ELR (cell line): ENCODE results near the gene NRCAM.
A peak's percentile ranks its signal among the peaks of the same experiment; 100 is the strongest.
"Not testable (repeated sequence)": the region's sequence is repeated elsewhere in the genome, so short reads cannot be mapped to it uniquely, and the experiment has no call there.

ENCODE experiments used
- DNase-seq: peaks from one replicate; pipeline ENCODE4 v3.0.0-alpha.2; 2015; ENCODE audit warnings: low read depth

Gene NRCAM

GRCh38 chr7:108455998-108456677, at the start of gene NRCAM:
Gene NRCAM, minus strand, starts transcription at chr7:108456436. Its CDS starts 216,372 bp downstream, at chr7:108240064.
- peak; percentile 42 for DNase-seq

- not testable (repeated sequence) for DNase-seq
Measured at GRCh38 chr7:108504576-108504975, 48.3 kb upstream of the NRCAM start.

GRCh38 chr7:108503112-108504026, 47.1 kb upstream of the NRCAM start:
- no peak for DNase-seq

GRCh38 chr7:108499566-108499965, 43.3 kb upstream of the NRCAM start:
- DNase-seq = no peak

GRCh38 chr7:108498481-108498880, 42.2 kb upstream of the NRCAM start:
- no peak for DNase-seq

- DNase-seq = peak; percentile 63
Measured at GRCh38 chr7:108497082-108497725, 41.0 kb upstream of the NRCAM start.

- DNase-seq = no peak
Measured at GRCh38 chr7:108492742-108493141, 36.5 kb upstream of the NRCAM start.

- no peak for DNase-seq
Measured at GRCh38 chr7:108488768-108489538, 32.7 kb upstream of the NRCAM start.

GRCh38 chr7:108487646-108488045, 31.4 kb upstream of the NRCAM start:
- DNase-seq = no peak

GRCh38 chr7:108486291-108486966, 30.2 kb upstream of the NRCAM start:
- DNase-seq = no peak

GRCh38 chr7:108484137-108484536, 27.9 kb upstream of the NRCAM start:
- DNase-seq = no peak

- DNase-seq = no peak
Measured at GRCh38 chr7:108480311-108480710, 24.1 kb upstream of the NRCAM start.

GRCh38 chr7:108479751-108480150, 23.5 kb upstream of the NRCAM start:
- DNase-seq = no peak

- DNase-seq = no peak
Measured at GRCh38 chr7:108479118-108479517, 22.9 kb upstream of the NRCAM start.

GRCh38 chr7:108468246-108468645, 12.0 kb upstream of the NRCAM start:
- no peak for DNase-seq

GRCh38 chr7:108467391-108467790, 11.2 kb upstream of the NRCAM start:
- no peak for DNase-seq

GRCh38 chr7:108466322-108466721, 10.1 kb upstream of the NRCAM start:
- not testable (repeated sequence) for DNase-seq

GRCh38 chr7:108464743-108465142, 8.5 kb upstream of the NRCAM start:
- DNase-seq = no peak

- DNase-seq = no peak
Measured at GRCh38 chr7:108463613-108464012, 7.4 kb upstream of the NRCAM start.

- DNase-seq = no peak
Measured at GRCh38 chr7:108461840-108462239, 5.6 kb upstream of the NRCAM start.

GRCh38 chr7:108460964-108461363, 4.7 kb upstream of the NRCAM start:
- no peak for DNase-seq
